Myocyte (in vitro differentiated cells): ENCODE data around the gene ZBTB32. TPM values are rescaled to one million over a fixed set of nuclear protein-coding genes. Genes with fewer than 3 reads are reported as not detected.

Experiments
- DNase-seq: peaks from one replicate; pipeline ENCODE4 v3.0.0-alpha.2; 2012; ENCODE audit warnings: low read depth
- total RNA-seq: library from RNA; depleted of rRNA; stranded (reverse); fragments of >200 nt; gene quantifications from 2 replicates; pipeline ENCODE4 v1.2.3, GENCODE V29; 2014

ZBTB32 gene
- total RNA-seq, 1 donor from 2014 or later: 0.11 TPM

DNA sequence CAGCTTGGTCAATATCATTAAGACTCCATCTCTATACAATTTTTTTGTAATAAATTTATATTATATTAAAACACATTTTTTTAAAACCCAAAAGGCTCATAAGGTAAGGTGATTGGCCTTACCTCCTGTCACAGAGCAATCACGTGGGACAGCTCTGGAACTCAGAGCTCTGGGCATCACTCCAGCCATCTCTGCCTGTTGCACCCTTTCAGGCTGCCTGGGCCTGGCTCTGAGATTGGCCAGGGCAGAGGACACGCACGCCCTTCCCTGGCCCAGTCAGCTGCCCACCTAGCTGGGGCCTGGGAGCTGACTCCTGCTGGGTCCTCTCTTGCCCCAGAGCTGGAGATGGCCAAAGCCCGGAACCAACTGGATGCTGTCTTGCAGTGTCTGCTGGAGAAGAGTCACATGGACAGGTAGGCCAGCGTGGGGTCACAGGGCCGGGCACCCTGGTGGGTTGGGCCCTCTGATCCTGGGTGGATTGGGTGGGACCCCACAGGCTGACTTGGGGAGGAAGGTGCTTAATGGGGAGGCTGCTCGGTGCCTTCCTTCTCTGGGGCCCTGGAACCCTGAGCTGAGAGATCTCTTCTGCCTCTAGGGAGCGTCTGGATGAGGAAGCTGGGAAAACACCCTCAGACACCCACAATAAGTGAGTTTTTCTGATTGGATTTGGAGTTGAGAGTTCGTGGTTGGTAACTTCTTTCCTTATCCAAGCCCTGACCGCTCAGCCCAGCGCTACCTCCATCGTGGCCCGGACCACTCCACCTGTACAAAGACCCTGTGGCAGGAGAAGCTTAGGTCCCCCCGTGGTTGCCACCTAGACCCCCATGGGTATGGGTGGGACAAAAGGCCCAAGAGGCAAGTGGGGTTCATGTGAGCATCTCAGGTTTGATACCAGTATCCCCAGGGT lies 47.7 kb downstream of the ZBTB32 start:
- no peak for DNase-seq

- DNase-seq: no peak
These were observed 48.5 kb downstream of the ZBTB32 start for GRCh38 chr19:35752746-35753350.

DNA sequence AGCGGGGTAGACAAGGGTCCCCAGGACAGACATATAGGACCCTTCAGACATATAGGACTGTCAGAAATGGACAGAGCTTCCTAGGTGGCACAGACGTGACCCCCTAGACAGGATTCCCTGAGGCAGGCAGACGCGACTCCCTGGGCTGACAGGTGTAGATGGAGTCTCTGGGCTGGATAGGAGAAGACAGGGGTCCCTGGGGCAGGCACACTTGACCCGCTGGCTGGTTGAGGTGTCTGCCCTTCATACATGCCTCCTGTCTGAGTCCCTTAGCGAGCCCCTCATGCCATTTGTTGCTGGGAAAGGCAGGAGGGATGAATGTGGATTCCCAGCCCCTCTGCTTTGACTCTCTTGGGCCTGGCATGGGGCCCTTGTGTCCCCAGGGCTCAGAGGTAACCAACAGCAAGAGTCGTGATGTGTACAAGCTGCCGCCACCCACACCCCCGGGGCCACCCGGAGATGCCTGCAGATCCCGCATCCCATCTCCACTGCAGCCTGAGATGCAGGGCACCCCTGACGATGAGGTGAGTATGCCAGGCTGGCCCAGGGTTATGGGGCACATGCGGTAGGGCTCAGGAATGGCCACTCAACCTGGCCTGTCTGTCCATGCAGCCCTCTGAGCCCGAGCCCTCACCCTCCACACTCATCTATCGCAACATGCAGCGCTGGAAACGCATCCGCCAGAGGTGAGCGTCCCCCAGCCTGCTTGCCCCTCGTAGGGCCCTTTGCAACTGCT lies 49.4 kb downstream of the ZBTB32 start:
- DNase-seq: no peak

- no peak for DNase-seq
These were observed 50.2 kb downstream of the ZBTB32 start for GRCh38 chr19:35754370-35755130.

DNA sequence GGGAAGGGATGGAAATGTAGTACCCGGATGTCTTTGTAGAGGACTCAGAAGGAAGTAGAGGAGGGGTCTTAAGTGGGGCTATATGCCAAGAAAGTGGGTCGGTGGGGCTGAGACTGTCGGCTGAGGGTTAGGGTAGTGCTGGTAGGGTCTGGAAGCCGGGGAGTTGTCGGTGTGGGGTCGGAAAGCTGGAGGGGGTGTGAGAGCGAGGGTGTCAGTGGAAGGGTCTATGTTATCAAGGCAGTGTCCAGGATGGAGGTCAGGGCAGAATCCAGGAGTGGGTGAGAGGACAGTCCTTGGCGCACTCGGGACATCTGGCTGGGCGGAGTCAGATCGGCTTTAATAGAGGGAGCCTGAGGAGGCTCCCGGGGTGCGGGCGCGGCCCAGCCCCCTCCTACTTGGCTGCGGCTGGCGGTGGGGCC lies 50.8 kb downstream of the ZBTB32 start:
- no peak for DNase-seq

- DNase-seq: no peak
These were observed 51.4 kb downstream of the ZBTB32 start for GRCh38 chr19:35755550-35756376.

DNA sequence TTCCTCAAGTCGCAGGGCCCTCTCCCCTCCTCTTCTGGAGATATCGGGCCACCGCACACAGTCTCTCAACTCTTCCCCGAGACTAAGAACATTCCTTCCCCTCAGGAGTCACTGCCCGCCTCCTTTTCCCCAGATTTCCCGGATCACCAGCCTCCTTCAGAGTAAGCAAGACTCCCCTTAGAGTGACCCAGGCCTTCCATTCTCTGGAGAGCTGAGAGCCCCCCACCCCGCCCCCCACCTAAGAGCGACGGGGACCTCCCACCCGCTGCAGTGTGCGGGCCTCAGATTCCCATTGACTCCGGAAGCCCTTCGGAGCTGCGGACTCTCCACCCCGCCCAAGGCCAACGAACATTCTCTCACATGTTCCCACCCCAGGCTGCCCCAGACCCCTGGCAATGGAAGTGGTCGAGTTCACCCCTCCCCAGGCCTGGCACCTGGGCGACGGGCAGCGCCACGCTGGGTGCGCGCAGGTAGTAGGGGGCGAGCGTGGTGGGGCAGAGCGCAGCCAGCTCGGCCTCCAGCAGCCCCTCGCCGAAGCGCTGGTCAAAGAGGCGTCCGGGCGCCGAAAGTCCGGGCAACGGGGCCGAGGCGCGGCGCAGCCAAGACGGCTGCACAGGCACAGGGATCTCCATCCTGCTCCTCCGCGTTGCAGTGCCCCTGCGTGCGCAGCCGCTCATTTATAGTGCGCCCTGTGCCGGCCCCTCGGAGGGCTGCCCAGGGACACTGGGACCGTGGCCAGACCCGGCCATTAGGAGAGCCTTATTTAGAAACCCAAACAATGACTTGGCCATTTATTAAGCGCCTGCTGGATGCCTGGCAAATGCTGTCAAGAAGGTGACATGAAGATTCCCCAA lies 52.2 kb downstream of the ZBTB32 start, which contains the start of gene HSPB6:
Gene HSPB6 (minus strand): TSS at position 653 of the 854 bp plus-strand sequence. CDS start 21 bp downstream, at position 632.
- DNase-seq: no peak

DNA sequence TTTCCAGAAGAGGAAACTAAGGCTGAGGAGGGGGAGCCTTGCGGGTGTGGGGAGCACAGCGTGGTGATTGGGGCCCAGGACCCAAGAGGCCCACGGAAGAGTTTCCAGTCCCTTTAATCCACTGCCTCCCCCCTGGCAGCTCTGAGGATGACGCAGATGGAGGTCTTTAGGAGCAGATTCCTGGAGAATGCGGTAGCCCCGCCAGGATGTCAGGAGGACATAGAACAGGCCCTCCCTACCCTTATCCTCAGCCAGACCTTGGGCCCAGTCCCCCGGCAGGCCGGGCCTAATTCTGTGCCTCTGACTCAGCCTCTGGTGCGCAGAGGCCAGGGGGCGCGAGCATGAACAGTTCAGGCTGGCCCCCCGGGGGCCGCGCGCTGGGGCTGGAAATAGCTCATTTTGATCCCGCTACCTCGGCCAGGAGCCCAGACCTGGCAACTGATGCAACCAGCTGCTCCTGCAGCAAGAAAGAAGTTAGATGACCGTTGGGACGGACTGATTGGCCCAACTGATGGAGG lies 52.9 kb downstream of the ZBTB32 start:
- DNase-seq: peak; percentile 91

GRCh38 chr19:35757749-35758608 lies 53.6 kb downstream of the ZBTB32 start, which contains the start of gene PROSER3:
Gene PROSER3, plus strand, starts transcription at chr19:35758176. Its CDS starts 40 bp downstream, at chr19:35758216.
- peak; percentile 100 for DNase-seq

DNA sequence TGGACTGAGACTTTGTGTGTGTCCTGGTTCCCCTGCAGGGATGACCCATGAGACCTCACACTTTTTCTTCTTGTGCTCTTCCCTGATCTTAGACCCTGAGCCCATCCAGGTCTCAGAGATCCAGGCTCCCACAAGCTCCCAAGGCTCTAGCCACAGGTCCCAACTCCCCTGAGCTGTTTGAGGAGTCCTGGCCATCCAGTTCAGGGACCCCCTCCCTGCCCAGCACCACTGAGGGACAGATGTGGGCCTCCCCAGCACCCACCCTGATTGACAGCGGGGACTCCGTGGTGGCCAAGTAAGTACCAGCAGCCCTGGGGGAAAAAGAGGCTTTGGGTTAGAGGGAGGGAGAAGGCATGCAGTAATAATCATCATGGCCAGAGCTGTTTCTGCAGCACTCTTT lies 55.3 kb downstream of the ZBTB32 start:
- DNase-seq: no peak

DNA sequence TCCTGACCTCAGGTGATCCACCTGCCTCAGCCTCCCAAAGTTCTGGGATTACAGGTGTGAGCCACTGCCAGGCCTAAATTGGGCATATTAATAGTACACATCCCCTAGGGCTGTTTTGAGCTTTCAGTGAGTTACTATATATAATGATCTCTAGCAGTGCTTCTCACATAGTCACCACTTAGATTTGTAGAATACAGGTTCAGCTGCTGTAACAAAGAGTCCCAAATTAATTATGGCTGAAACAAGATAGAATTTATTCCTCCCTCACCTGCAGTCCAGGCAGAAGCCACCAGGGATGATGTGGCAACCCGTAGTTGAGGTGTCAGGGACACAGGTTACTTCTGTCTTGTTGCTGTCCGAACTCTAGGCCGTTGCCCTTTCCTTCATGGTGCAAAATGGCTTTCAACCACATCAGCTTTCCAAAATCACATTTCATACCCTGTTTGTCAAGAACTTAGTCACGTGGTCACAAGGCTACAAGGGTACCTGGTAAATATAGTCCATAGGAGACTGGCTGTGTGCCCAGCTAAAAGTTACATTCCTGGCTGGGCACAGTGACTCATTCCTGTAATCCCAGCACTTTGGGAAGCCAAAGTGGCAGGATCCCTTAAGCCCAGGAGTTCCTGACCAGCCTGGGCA lies 56.5 kb downstream of the ZBTB32 start:
- DNase-seq: no peak

GRCh38 chr19:35764432-35765315 lies 60.3 kb downstream of the ZBTB32 start:
- DNase-seq: no peak
